Gastrocnemius medialis (tissue), 4 donors: ENCODE measurements around the gene ZKSCAN3.

Experiments
- CTCF ChIP-seq, 5 experiments: fragments of 450-650 bp in 3 of 5; fragments of 200-600 bp in 2 of 5; sonication (generic) in 2 of 5; IDR thresholded peaks in 4 of 5; conservative IDR thresholded peaks in 1 of 5; 1 replicate in 4 of 5; 2 replicates in 1 of 5; pipeline ENCODE4 v1.5.1; 2016 to 2019; ENCODE audit warnings: antibody characterized with exemption in 5 of 5, mild to moderate bottlenecking in 3 of 5, moderate library complexity in 3 of 5
- POLR2A ChIP-seq, 2 donors: fragments of 450-650 bp; IDR thresholded peaks; one replicate each; pipeline ENCODE4 v1.6.1; 2017; ENCODE audit warnings: antibody characterized with exemption in 2 of 2, mild to moderate bottlenecking in 2 of 2, moderate library complexity in 2 of 2

DNA sequence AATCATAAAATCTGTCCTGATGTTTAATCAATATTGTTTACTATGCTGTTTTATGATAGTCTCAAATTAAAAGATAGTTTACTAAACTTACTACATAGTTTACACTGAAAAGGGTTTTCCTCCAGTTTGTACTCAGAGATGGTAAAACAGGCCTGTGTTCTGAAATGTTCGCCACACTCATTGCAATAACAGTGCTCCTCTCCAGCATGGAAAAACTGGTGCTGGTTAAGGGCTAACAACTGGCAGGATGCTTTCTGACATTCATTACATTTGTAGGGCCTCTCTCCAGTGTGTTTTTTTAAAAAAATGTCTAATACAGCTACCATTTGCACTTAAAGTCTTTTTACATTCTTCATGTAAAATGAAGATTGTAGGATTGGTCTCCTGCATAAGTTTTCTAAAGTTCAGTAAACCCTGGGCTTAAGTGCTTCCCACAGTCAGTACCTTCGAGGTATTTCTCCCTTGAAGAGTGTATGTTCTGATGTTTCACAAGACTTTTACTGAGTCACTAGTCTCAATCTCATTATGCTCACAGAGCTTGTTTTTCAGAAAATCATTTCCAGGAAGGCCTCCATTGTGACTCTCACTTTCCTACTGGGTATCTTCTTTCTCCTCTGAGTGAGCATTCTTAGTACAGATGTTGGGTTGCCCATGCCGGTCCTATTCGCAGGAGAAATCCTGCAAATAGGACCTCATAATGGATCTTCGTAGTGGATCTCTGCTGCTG, 58.5 kb downstream of the ZKSCAN3 start:
- no peak for TF ChIP-seq POLR2A (IDR thresholded peaks at IDR 0.05)
- TF ChIP-seq CTCF (IDR thresholded peaks at IDR 0.05 in 4 of 5, conservative IDR thresholded peaks at IDR 0.05 in 1 of 5), result no peak
